GM21423 (cell line): ENCODE results near the gene CREB3L1.

Source experiments
- ATAC-seq: cut with Tn5 transposase; IDR thresholded peaks from one replicate; pipeline ENCODE4 v1.9.1; 2021; ENCODE audit warnings: mild to moderate bottlenecking, moderate library complexity; ENCODE audit not compliant: unreplicated experiment

CREB3L1 gene

GRCh38 chr11:46277622-46278386 lies at the start of gene CREB3L1:
Gene CREB3L1 (plus strand): TSS chr11:46277662. CDS start chr11:46278112, 450 bp downstream.
- no peak for ATAC-seq

GRCh38 chr11:46229230-46229629 lies 48.2 kb upstream of the CREB3L1 start:
- ATAC-seq: no peak

GRCh38 chr11:46234311-46234710 lies 43.2 kb upstream of the CREB3L1 start:
- ATAC-seq: no peak

GRCh38 chr11:46235777-46236688 lies 41.4 kb upstream of the CREB3L1 start:
- no peak for ATAC-seq

GRCh38 chr11:46236918-46237247 lies 40.6 kb upstream of the CREB3L1 start:
- ATAC-seq: no peak

GRCh38 chr11:46237248-46238077 lies 40.0 kb upstream of the CREB3L1 start:
- ATAC-seq: no peak

- ATAC-seq: no peak
Observed at GRCh38 chr11:46238078-46238966, 39.1 kb upstream of the CREB3L1 start.

- peak; percentile 58 for ATAC-seq
Observed at GRCh38 chr11:46238967-46239800, 38.3 kb upstream of the CREB3L1 start.

GRCh38 chr11:46239801-46240061 lies 37.7 kb upstream of the CREB3L1 start:
- no peak for ATAC-seq

- no peak for ATAC-seq
Observed at GRCh38 chr11:46240371-46240770, 37.1 kb upstream of the CREB3L1 start.

GRCh38 chr11:46240861-46241260 lies 36.6 kb upstream of the CREB3L1 start:
- ATAC-seq: no peak

- no peak for ATAC-seq
Observed at GRCh38 chr11:46242041-46242951, 35.2 kb upstream of the CREB3L1 start.

- peak; percentile 87 for ATAC-seq
Observed at GRCh38 chr11:46242952-46243795, 34.3 kb upstream of the CREB3L1 start.

- ATAC-seq: no peak
Observed at GRCh38 chr11:46243796-46244109, 33.7 kb upstream of the CREB3L1 start.

- no peak for ATAC-seq
Observed at GRCh38 chr11:46246521-46246920, 30.9 kb upstream of the CREB3L1 start.

GRCh38 chr11:46247090-46247489 lies 30.4 kb upstream of the CREB3L1 start:
- no peak for ATAC-seq

GRCh38 chr11:46247659-46248058 lies 29.8 kb upstream of the CREB3L1 start:
- no peak for ATAC-seq
